GM23248 (cell line): ENCODE measurements around the gene KRT78.

Experiments used
- EZH2 ChIP-seq: fragments of 200-600 bp; sonication (generic); IDR thresholded peaks from 2 replicates; pipeline ENCODE4 v1.6.1; 2018; ENCODE audit warnings: antibody characterized with exemption, mild to moderate bottlenecking; ENCODE audit not compliant: insufficient read depth, poor library complexity, severe bottlenecking
- EZH2phosphoT487 ChIP-seq: fragments of 200-600 bp; sonication (generic); IDR thresholded peaks from 2 replicates; pipeline ENCODE4 v1.6.1; 2018; ENCODE audit warnings: antibody characterized with exemption, moderate library complexity, mild to moderate bottlenecking, low read depth; ENCODE audit not compliant: insufficient read depth

- TF ChIP-seq EZH2 (no peak), EZH2phosphoT487 (no peak)
Observed at GRCh38 chr12:52890417-52890816, 41.6 kb upstream of the KRT78 start.
